ENCODE measurements around the gene SALL4.
"Not testable (repeated sequence)": the region's sequence is repeated elsewhere in the genome, so short reads cannot be mapped to it uniquely, and the experiment has no call there.

GRCh38 chr20:51765381-51765780 is 36.9 kb downstream of the SALL4 start:
- not testable (repeated sequence) for TF ChIP-seq CTCF (conservative IDR thresholded peaks at IDR 0.05; ENCODE audit: low read depth, low read length); EZH2 (IDR thresholded peaks at IDR 0.05; ENCODE audit: borderline replicate concordance, low read depth, low read length, poor library complexity, severe bottlenecking)
